Dermis lymphatic vessel endothelial cell (primary cell): Measurements from ENCODE around the gene DDX19B. TPM values are rescaled to one million over a fixed set of nuclear protein-coding genes. Genes with fewer than 3 reads are reported as not detected.

Source experiments
- total RNA-seq: library from RNA; depleted of rRNA; stranded (reverse); fragments of >200 nt; gene quantifications from 2 replicates; pipeline ENCODE4 v1.2.1, GENCODE V29; 2014

The DDX19B gene
- total RNA-seq = 19.5 and 25.9 TPM in 2 replicates

DNA sequence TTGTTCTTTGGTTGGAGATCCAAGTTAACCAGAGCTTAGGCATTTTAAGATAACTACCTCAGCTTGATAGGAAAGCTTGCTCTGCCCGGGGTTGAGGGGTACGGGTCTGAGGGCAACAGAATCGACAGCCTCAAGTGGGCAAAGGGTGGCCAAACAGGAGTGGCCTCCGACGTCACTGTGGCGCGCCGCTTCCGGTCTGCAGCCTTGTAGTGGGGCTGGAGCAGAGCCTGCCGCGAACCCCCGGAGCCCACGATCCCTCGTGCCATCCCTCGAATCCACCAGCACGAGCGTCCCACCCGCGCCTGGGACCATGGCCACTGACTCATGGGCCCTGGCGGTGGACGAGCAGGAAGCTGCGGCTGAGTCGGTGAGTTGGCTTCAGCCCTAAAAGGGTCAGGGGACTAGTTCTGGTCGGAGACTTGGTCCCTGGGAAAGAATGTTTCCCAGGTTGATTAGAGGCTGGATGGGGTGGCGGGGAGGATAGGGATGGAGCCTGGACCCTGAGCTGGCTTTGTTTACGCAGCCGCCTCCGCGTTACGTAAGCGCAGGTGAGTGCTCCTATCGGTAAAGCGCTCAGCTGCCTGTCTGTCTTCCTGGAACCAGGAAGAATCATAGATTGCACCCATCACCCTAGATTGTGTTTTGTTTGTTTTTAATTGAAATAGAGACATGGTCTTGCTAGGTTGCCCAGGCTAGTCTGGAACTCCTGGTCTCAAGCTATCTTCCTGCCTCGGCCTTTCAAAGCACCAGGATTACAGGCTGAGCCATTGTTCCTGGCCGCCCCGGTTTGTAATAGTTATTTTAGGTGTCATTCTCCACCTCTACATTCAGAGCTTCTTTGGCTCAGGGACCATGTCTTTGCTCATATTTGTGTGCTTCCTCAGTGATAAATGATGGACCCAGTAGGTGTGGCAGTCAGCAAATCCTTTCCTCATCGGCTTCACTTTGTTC is at the start of gene DDX19B:
DDX19B (plus strand) TSS at position 199 of the 951 bp plus-strand sequence; CDS start at position 311, 112 bp downstream.

DNA sequence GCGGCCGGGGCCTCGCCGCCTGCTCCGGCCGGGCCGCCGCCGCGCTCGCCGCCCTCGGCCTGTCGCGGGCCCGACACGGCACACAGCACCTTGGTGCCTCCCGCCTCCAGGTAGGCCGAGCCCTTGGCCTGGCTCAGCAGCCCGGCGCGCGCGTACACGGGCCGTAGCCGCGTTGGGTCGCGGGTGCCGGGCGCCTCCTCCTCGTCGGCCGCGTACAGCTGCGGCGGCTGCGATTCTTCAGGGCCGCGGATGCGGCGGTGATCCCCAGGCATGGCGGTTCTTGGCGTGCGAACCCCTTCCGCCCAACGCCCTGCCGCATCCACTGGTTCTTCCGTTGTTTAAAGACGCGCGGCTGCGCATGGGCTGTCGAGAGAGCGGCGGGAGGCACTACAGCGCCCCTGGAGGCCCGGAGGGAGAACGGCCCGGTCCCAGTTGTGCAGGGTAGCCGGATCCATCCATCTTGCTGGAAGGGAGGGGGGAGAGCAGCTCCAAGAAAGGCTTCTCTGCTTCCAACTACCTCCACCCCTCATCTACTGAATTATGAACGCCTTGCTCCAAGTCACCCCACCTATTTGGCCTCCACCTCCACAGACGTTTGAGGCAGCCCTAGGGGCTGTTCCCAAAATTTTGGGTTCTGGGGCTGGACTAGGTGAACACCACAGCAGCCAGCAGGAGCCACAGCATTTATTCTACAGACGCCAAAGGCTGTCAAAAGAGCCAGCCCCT is 47.2 kb upstream of the DDX19B start, which contains the start of gene EXOSC6:
EXOSC6 (minus strand) TSS at position 312 of the 726 bp plus-strand sequence; CDS start at position 272, 40 bp downstream.

DNA sequence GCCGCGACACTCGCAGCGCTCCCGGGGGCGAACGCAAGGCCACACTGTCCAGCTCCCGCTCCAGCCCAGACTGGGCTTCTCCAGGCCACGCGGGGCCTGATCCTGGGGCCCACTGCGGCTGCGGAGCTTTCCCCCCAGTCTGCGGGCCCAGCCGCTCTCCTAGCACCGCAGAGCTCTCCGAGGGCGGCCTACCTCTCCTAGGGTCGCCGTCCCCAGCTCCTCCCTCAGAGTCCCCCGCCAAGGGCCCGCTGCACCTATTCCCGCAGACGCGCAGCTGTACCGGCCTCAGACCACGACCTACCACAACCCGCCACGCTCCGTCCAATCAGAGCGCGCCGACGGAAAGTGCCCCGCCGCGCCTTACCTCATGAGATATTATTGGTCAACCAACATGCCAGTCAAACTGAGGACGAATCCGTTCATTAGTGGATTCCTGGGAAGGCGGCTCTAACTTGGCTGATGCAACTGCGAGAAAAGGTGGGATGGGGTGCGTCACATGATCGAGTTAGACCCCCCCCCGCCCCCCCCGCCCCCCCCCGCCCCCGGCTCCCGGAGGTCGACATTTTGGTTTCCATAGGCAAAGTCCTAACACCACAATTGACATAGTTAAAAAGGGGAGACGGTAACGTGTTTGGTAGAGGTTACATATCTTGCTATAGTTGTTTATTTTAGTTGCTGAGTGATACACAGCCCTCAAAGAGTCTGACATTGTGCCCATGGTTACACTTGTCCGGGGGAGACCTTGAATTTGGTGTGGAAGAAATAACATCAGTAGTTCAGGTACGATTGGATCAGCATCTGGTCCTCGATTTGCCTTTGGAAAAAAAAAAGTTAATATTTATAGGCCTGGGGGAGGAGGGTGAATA is 9.5 kb upstream of the DDX19B start, which contains the start of gene AARS1:
AARS1 (minus strand) TSS at position 278 of the 866 bp plus-strand sequence. CDS start 6,743 bp downstream, outside the sequence.

Other genes starting within 250 kb of the DDX19B start
- gene PDPR, start 184.9 kb upstream of the DDX19B start, total RNA-seq = 27.6 and 50.5 TPM in 2 replicates
- gene CLEC18C, start 125.4 kb upstream of the DDX19B start, total RNA-seq = under 0.01 TPM in 1 of 2 replicates, not detected in the other
- 41.0 and 42.9 TPM in 2 replicates for gene EXOSC6, start 47.2 kb upstream of the DDX19B start, total RNA-seq
- gene AARS1, start 9.7 kb upstream of the DDX19B start, total RNA-seq = 85.2 and 89.6 TPM in 2 replicates
- gene DDX19A, start 47.7 kb downstream of the DDX19B start, total RNA-seq = 29.2 and 31.6 TPM in 2 replicates
- gene ST3GAL2, start 139.9 kb downstream of the DDX19B start, total RNA-seq = 37.2 and 42.8 TPM in 2 replicates
- 8.0 and 8.7 TPM in 2 replicates for gene FCSK, start 155.4 kb downstream of the DDX19B start, total RNA-seq
- gene COG4, start 224.4 kb downstream of the DDX19B start, total RNA-seq = 56.2 and 61.7 TPM in 2 replicates
- gene SF3B3, start 224.6 kb downstream of the DDX19B start, total RNA-seq = 48.7 and 68.2 TPM in 2 replicates